NAMALWA (cell line): Measurements from ENCODE around the gene TREM1.
A peak's percentile ranks its signal among the peaks of the same experiment; 100 is the strongest.
"Not testable (repeated sequence)": the region's sequence is repeated elsewhere in the genome, so short reads cannot be mapped to it uniquely, and the experiment has no call there.

ENCODE experiments used
- DNase-seq: peaks from one replicate; pipeline ENCODE4 v3.0.0-alpha.2; 2015; ENCODE audit warnings: low spot score

The TREM1 gene

DNA sequence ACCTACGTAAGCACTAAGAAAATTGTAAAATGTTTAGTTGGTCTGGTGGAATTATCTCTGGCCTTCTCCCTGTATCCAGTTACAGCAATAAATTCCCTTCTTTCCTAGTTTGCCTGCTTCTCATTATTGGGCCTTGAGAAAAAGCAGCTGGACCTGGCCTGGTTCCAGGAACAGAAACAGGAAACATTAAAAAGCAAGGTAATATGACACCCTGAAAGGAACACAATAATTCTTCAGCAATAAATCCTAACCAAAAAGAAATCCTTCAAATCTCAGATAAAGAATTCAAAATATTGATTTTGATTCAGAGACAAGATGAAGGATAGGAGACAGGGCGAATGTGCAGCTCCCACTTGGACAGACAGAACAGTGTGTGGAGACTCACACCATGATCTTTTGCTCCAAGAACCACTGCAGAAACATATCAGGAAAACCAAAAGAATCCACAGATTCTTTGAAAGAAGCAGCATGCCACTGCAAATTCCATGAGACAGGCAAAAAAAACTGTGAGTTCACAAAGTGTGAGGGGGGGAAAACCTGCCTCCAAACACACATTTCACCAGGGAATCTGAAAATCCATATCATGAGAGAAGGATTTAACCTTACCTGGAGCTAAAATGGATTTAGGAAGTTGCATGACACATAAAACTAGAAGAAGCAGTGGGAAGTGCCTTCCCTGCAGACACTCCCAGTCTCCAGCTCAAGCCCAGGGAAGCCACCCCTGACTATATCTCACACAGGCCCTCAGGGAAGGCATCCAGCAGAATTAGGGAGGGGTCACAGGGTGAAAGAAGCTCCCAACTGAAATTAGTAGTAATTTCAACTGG lies 28.9 kb downstream of the TREM1 start:
- DNase-seq = no peak

DNA sequence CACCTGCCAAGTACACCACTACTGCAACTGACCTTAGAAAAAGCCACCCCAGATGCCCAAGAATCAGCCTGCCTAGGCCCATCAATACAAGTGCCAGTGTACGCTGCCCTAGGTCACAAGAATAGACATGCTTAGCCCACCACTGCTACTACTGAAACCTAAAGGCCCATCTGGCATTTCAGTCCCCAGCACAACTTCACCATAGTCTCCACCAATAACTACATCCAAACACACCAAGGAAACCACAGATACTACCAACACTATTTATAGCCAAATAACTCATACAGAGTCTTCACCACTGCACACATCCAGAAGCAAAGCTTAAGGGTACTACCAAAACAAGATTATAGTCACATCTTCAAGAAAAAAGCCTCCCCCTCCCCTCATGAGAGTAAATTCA lies 30.1 kb downstream of the TREM1 start:
- DNase-seq = no peak

DNA sequence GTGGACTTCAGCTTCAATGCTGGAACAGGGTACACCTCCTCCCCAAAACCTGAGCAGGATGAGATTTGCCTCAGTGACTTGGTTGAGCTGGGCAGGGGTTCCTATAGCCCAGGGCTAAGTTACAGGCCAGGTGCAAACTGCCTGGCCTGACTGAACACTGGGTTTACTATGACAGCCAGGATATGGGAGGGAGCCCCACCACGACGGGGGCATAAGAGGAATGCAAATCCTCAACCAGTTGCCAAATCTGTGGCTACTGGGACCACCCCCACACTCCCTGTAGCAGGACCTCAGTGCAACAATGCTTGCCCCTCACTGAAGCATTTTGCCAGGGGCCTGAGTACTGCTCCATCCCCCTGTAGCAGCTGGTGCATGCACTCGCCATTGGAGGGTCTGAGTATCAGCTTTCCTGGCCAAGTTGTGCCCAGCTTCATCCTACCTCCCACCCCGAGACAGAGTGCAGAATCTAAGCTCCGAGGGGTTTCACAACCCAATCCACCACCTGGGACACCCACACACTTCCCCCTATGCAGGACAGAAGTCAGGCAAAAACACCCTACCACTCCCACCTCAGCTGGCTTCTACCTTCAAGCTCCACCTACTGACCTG lies 30.7 kb downstream of the TREM1 start:
- DNase-seq = no peak

DNA sequence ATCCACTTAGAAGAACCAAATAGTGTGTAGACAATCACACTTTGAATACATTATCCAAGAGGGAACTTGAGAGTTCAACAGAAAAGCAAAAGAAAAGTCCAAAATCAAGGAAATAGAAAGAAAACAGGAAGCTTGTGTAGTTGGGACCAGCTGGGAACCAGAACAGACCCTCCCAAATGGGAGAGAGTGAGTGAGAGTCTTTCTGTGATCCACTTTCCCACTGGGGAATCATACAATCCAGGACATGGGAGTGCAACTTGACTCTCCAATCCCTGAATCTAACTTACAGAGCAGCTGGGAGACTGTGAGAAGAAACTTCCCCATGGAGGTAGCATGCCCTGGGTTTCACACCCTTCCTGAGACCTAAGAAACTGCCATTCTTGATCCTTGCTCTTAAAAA lies 31.4 kb downstream of the TREM1 start:
- DNase-seq = no peak

DNA sequence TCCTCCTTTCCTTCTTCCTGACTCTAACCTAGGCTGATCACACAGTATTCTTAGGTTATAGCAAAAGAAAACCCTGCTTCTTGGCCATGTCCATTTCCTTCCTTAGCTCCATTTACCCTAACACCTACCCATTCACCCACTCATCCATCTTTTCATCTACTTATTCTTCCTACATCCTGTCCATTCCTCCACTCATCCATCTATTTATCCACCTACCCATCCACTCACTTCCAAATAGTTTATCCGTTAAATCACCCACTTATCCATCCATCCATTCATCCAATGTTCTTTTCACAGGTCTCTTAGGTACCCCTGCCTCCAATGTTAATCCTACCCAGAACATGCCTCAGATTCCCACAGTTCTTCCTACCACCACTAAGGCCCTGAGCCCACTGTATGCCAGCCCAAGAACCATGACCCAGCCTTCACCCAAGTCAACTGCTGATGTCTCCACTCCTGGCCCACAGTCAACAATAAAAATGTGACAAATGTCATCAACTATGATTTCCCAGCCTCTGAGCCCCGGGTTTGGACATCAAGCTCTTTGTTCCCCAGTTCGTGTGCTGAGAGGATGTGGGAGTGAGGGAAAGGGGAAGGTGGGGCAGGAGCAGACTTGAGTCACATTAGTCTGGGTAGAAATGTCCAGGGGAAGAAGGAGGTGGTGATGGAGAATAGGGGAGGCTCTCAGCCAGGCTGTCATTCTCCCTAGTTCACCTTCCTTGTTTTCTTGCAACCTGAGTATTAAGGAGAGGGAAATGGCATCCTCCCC lies 33.9 kb downstream of the TREM1 start:
- DNase-seq = no peak

DNA sequence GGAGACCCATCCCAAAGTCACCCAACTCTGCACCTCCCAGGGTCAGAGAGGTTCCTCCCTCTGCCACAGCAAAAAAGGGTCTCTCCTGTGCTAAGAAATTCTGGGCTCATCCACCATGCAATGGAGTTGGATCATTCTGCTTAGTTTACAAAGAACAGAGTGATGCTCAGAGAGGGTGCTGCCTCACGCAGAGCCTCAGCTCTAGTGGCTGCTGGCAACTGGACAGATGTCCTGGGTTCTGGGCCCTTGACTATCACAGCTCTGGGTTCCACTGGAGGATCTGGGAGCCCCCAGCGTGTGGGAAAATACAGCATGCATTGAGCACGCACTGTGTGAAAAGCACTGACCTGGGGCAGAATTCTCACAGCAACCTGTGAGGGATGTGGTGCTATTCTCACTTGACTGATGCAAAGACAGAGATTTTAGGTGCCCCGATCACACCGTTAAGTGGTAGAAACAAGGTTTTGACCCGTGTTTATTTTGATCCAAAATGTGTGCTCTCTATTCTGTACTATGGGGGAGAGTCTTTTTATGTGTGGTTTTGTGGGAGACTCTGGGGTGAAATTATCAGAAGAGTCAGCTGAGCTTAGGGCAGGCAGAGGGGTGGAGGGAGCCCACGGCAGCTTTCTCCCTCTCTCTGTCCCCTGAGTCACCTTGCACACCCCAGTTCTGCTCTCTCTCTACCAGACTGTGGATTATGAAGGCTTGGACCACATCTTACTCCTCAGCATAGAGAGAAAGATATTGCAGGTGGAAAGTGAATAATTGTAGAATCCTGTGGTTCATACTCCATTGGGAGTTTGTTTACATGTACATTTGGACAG lies 38.4 kb downstream of the TREM1 start:
- DNase-seq = no peak

DNA sequence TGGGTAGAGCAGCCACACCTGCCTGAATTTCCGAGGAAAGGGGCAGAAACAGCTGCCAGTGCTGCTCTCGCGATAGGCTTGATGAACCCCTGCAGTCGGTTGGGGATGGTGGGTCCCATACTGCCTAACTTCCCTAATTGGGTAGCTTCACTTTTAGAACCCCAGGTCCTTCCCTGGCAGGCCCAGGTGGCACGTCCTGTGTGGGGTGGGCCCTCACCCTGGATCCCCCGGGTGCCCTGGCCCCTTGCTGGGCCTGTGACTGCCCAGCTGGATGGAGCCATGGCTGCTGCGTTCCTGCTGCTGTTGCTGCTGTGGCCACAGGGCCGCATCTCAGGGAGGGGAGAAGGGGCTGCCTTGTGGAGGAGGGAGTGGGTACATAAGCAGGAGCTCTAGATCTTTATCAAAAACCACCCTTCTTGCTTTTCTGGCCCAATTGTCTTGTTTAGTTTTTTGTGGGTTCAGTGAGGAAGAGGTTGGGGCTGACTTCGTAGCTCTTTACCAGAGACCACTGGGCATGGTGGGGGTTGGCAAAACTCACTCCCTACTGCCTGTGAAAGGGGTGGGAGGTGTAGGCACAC lies 39.1 kb downstream of the TREM1 start:
- no peak for DNase-seq

DNA sequence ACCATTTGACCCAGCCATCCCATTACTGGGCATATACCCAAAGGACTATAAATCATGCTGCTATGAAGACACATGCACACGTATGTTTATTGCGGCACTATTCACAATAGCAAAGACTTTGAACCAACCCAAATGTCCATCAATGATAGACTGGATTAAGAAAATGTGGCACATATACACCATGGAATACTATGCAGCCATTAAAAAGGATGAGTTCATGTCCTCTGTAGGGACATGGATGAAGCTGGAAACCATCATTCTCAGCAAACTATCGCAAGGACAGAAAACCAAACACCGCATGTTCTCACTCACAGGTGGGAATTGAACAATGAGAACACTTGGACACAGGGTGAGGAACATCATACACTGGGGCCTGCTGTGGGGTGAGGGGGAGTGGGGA lies 40.0 kb downstream of the TREM1 start:
- not testable (repeated sequence) for DNase-seq

DNA sequence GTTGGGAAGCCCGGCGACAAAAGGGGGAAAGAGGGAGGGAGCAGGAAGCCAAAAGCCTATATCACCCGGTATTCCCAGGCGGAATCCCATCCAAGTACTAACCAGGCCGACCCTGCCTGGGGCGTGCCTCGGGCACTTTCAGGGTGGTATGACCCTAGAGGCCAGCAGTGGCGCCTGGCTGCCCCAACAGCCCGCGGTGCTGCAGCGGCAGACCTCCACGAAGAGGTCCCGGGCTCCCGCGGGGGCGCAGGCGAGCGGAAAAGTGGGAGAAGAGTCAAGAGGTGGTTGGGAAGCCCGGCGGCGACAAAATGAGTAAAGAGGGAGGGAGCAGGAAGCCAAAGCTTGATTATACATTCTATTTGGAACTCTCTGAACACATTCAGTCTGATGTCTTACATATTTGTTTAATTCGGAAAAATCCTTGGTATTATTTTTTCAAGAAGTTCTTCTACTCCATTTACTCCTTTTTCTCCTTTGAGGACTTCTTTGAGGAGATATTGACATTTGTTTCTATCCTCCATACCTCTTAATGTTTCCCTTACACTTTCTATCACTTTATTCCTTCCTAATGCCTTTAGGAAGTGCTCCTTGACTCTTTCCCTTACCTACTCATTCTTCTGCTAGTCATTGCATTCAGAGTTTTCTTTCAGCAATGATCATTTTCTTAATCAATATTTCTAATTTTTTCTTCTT lies 46.9 kb downstream of the TREM1 start:
- DNase-seq = no peak

DNA sequence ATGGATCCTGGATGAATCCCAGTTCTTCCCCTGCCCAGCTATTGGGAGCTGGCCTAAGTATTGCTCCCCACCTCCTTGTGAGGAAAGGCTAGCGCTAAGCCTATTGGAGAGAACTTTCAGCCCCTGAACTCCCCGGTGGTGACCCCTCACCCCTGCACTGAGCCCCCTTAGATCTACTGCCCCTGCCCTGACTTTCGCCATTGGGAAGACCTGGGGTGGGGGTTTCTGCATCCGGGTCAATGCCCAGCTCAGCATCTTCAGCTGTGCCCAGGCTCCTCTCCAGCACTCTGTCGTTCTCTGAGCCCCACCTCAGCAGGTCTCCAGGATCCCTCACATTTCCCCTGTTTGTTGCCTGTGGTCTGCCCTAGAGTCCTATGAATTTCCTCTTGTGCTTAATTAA lies 49.4 kb downstream of the TREM1 start:
- no peak for DNase-seq

DNA sequence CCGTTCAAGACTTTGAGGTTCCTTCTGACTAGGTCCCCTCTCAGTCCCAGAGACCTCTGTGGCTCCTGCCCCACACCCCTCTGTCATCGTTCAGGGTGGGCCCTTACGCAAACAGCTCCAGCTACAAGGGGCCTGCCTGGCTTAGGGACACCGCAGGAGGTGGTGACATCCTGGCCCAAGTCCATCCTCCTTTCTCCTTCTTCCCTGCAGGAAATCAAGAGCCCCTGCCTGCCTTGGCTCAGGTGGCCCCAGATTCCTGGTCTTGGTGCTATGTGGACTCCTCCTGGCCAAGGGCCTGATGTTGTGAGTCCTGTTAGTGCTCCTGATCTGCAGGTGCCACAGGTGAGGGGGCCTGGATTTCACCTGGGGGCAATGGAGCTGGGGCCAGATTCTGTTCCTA lies 50.2 kb downstream of the TREM1 start:
- DNase-seq = no peak

DNA sequence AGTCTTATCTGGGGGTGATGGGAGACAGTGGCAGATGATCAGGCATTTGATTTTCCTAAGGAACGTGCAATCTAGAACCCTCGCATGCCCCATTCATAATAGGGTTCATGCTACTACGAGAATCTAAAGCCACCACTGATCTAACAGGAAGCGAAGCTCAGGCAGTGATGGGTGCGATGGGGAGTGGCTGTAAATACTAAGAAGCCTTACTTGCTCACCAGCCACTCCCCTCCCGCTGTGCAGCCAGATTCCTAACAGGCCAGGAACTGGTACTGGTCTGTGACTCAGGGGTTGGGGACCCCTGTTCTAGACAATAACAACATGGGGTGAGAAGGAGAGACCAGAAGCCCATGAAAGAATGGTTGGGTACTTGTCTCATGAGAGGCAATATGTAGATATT lies 53.8 kb downstream of the TREM1 start:
- no peak for DNase-seq

DNA sequence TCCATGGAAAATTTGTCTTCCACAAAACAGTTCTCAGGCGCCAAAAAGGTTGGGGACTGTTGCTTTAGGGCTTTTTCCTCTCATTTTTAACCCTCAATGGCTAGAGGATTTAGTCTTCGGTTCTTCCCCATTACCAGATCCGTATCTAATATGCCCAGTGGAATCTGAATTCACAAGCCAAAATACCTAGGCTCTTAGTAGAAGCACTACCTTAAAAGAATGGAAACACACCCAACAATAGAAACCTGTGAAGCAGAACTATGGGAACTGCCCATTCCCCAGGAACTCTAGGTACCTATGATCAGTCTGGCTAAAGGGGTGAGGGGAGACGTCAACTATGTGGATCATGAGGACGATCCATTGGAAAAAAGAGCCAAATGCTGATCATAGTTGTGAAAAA lies 55.2 kb downstream of the TREM1 start:
- no peak for DNase-seq

DNA sequence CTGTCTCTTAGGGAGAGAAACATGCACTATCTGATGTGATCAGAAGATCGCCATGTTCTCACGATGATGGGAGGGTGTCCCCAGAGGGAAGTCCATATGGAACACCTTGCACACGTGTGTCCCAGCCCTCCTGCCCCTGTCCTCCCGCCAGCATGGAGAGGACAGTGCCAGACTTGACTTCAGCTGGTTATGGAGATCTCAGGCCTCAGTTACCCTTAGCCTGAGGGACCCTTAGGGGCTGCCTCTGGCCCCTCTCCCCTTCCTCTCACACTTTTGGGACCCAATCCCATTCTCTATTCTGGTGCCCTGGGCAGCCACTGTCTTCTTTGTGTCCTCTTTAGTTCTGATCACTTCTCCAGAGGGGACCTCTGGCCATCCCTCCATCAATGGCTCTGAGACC lies 56.8 kb downstream of the TREM1 start:
- no peak for DNase-seq

DNA sequence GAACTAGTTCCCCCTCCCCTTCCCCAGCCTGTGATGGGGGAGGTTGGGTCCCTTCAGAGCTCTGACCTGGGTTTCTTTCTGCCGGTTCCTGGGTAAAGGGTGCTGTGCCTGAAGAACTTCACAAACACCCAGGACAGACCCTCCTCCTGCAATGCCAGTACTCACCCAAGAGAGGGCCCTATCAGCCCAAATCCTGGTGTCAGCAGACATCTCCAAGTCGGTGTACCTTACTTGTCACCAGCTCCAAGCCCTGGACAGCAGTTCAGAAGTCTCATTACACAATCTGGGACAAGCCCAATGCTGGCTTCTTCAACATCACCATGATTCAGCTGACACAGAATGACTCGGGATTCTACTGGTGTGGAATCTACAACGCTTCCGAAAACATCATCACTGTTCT lies 57.9 kb downstream of the TREM1 start:
- peak; percentile 8 for DNase-seq

DNA sequence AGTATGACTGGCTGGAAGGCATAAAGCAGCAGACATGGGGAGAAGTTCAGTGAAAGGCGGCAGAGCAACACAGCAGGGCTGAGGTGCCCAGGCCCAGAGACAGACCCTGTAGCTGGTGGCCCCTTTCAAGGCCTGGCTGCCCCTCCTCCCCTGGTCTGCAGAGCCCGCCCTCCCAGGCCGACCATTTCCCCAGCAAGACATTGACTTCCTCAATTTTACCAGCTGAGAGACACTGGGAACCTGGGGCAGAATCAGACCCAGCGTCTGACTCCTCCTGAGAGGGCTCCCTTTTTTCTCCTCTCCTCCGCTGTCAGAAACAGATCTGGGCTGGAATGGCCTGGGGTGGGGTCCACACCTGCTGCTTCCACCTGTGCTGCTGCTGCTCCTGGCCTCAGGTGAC lies 58.4 kb downstream of the TREM1 start, which contains the start of gene TREML4:
Gene TREML4, plus strand, starts transcription at position 254 of the 400 bp plus-strand sequence. Its CDS starts 79 bp downstream, at position 333.
- DNase-seq = no peak

DNA sequence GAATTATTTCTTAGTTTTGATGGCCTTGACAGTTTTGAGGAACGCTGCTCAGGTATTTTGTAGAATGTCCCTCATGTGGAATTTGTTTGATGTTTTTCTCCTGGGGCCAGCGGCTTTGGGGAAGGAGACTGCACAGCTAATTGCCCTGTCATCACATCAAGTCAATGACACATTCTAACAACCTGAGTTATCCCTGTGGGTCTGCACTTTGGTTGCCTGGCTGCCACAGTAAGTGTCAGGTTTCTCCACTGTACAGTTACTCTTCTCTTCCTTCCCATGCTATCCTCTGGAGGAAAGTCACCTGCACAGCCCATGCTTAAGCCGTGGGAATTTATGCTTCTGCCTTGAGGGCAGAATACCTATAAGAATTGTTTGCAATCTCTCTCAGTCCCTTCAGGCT lies 59.7 kb downstream of the TREM1 start:
- DNase-seq = no peak

DNA sequence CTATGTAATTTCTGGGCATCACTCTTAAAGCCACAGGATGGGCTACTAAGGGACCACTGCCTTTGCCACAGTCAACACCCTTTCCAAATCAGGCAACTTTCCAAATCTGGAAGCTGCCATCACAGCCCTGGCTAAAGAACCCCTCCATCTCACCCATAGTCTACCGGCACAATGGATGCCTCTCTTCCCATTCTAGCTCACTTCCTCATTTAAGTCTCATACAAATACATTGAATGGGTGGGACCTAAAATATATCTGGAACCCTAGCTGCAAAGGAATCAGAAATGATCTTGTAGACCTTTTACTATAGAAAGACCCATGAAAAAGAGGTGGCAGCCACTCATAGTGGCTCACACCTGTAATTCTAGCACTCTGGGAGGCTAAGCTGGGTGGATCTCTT lies 61.7 kb downstream of the TREM1 start:
- no peak for DNase-seq
